Hepatocyte (in vitro differentiated cells): ENCODE measurements around the gene SEPSECS. TPM values are rescaled to one million over a fixed set of nuclear protein-coding genes. Genes with fewer than 3 reads are reported as not detected.

Experiments
- DNase-seq: peaks from one replicate; pipeline ENCODE4 v3.0.0-alpha.2; 2016; ENCODE audit warnings: low spot score
- H2AFZ ChIP-seq: fragments of 200-600 bp; sonication (generic); 2 replicates; pipeline ENCODE4 v1.6.0; 2016; ENCODE audit warnings: antibody characterized with exemption, mild to moderate bottlenecking
- H3K27ac ChIP-seq: fragments of 200-600 bp; sonication (generic); 2 replicates; pipeline ENCODE4 v1.5.1; 2016; ENCODE audit warnings: mild to moderate bottlenecking
- H3K27me3 ChIP-seq: fragments of 200-600 bp; sonication (generic); 2 replicates; pipeline ENCODE4 v1.6.1; 2016
- H3K36me3 ChIP-seq: fragments of 200-600 bp; sonication (generic); replicated peaks from 2 replicates; pipeline ENCODE4 v1.5.1; 2016; ENCODE audit warnings: low read depth; ENCODE audit not compliant: insufficient read depth
- H3K4me1 ChIP-seq: fragments of 200-600 bp; sonication (generic); 2 replicates; pipeline ENCODE4 v1.5.1; 2016; ENCODE audit warnings: mild to moderate bottlenecking, moderate library complexity; ENCODE audit not compliant: insufficient read depth
- H3K4me2 ChIP-seq: fragments of 200-600 bp; sonication (generic); 2 replicates; pipeline ENCODE4 v1.6.0; 2016
- H3K4me3 ChIP-seq: fragments of 200-600 bp; sonication (generic); 2 replicates; pipeline ENCODE4 v1.5.1; 2016; ENCODE audit warnings: mild to moderate bottlenecking
- H3K79me2 ChIP-seq: fragments of 200-600 bp; sonication (generic); 2 replicates; pipeline ENCODE4 v1.6.0; 2017; ENCODE audit warnings: mild to moderate bottlenecking
- H3K9me2 ChIP-seq: fragments of 200-600 bp; sonication (generic); replicated peaks from 2 replicates; pipeline ENCODE4 v1.6.0; 2017; ENCODE audit warnings: mild to moderate bottlenecking; ENCODE audit not compliant: insufficient read depth
- H3K9me3 ChIP-seq: fragments of 200-600 bp; sonication (generic); 2 replicates; pipeline ENCODE4 v1.5.1; 2016; ENCODE audit warnings: low read depth, mild to moderate bottlenecking
- H4K20me1 ChIP-seq: fragments of 200-600 bp; sonication (generic); 2 replicates; pipeline ENCODE4 v1.6.0; 2016; ENCODE audit warnings: mild to moderate bottlenecking; ENCODE audit not compliant: insufficient read depth, poor library complexity, severe bottlenecking
- EZH2 ChIP-seq: fragments of 200-600 bp; sonication (generic); IDR thresholded peaks from 2 replicates; pipeline ENCODE4 v1.6.1; 2016; ENCODE audit warnings: antibody characterized with exemption, mild to moderate bottlenecking, borderline replicate concordance
- EZH2phosphoT487 ChIP-seq: fragments of 200-600 bp; sonication (generic); IDR thresholded peaks from one replicate; pipeline ENCODE4 v1.6.1; 2018; ENCODE audit warnings: antibody characterized with exemption, mild to moderate bottlenecking, low read depth, moderate library complexity; ENCODE audit not compliant: unreplicated experiment, severe bottlenecking
- WGBS: methylation state at CpG from one replicate; pipeline ENCODE4 v1.1.6; 2016; ENCODE audit warnings: low lambda C conversion rate; ENCODE audit errors: missing lambda C conversion rate; 5-methylcytosine and 5-hydroxymethylcytosine counted together
- polyA plus RNA-seq: library from polyadenylated mRNA; unstranded; fragments of >200 nt; fragmentation: Nextera tagmentation; extraction: Ambion mirVana; gene quantifications from 2 replicates; pipeline ENCODE4 v1.2.1, GENCODE V29; 2016
- total RNA-seq: library from RNA; depleted of rRNA; stranded (reverse); fragments of >200 nt; gene quantifications from 2 replicates; pipeline ENCODE4 v1.2.3, GENCODE V29; 2014
- TF ChIP-seq, protein P1 (sequence below): fragments of 200-600 bp; sonication (generic); IDR thresholded peaks from 2 replicates; pipeline ENCODE4 v1.5.1; 2016; ENCODE audit warnings: antibody characterized with exemption, mild to moderate bottlenecking; ENCODE audit not compliant: poor library complexity

The SEPSECS gene
- total and polyA plus RNA-seq, 2 experiments from 2014 or later: 3.0 to 10.3 TPM

DNA sequence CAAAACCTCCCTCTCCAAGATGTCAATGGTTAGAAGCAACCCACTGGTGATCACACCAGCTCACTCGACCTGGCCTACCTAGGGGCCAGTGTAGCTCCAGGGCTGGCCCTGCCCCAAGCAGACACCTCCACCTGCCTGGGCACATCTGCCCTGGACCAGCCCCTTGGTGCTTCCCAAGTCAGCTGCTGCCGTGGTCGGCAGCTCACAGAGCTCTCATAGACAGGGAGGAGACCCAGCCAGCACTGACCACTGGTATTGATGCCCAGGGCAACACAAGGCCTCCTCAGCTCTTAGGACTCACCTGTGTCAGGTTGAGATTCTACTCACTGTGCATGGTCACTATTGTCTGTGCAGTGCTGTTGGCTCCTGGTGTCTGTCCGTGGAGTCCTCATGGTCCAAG, 51.7 kb downstream of the SEPSECS start:
- Histone ChIP-seq H3K27ac (no peak overlapping the region), H3K36me3 (no peaks in the 10 kb centered on the region)
- 93% methylated on average over 4 of the region's 4 CpGs for WGBS

DNA sequence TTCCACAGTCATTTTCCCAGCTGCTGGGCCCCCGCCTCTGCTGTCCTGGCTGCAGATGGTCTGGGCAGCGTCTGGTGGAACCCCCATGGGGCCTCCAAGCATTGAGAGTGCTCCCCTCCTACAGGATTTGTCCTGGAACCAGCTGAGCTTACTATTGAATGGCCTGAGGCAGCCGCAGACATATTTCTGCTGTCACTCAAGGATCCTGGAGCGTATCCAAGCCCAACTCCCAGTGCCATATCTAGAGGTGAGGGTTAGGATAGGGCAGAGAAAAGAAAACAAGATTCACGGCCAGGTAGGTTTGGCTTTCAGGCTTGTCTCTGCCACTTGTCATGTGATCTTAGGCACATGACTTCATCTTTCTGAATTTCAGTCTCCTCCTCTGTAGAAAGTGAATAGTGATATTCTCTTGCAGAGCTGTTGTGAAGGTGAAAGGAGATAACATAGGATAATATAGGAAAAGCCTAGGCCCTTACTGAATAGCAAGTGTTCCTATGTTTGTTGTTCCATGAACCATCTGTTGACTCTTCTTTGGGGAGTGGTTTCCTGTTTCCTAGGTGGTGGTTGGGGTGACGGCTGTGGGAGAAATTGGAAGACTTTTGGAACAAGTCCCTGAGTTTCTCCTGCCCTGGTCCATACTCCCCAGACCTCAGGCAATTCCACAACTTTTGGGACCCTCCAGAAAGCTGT, 52.3 kb downstream of the SEPSECS start:
- TF ChIP-seq EZH2: no peak
- TF ChIP-seq, protein P1, sequence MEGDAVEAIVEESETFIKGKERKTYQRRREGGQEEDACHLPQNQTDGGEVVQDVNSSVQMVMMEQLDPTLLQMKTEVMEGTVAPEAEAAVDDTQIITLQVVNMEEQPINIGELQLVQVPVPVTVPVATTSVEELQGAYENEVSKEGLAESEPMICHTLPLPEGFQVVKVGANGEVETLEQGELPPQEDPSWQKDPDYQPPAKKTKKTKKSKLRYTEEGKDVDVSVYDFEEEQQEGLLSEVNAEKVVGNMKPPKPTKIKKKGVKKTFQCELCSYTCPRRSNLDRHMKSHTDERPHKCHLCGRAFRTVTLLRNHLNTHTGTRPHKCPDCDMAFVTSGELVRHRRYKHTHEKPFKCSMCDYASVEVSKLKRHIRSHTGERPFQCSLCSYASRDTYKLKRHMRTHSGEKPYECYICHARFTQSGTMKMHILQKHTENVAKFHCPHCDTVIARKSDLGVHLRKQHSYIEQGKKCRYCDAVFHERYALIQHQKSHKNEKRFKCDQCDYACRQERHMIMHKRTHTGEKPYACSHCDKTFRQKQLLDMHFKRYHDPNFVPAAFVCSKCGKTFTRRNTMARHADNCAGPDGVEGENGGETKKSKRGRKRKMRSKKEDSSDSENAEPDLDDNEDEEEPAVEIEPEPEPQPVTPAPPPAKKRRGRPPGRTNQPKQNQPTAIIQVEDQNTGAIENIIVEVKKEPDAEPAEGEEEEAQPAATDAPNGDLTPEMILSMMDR: no peak
- TF ChIP-seq EZH2phosphoT487: no peak
- no peak overlapping the region for H2AFZ ChIP-seq
- no peaks in the 10 kb centered on the region for H3K4me1 ChIP-seq
- H3K9me2 ChIP-seq: no peaks in the 10 kb centered on the region
- no peaks in the 10 kb centered on the region for H3K9me3 ChIP-seq
- H3K27ac ChIP-seq: no peak overlapping the region
- no peaks in the 10 kb centered on the region for H3K27me3 ChIP-seq
- H3K4me3 ChIP-seq: no peak overlapping the region
- H4K20me1 ChIP-seq: no peaks in the 10 kb centered on the region
- H3K36me3 ChIP-seq: no peaks in the 10 kb centered on the region
- DNase-seq: no peak
- no peaks in the 10 kb centered on the region for H3K79me2 ChIP-seq
- H3K4me2 ChIP-seq: no peak overlapping the region
- 73% methylated on average over 6 of the region's 6 CpGs for WGBS

More for the DNA sequence above, 51.7 kb downstream of the SEPSECS start:
- no peaks in the 10 kb centered on the region for H3K9me3 ChIP-seq
- no peaks in the 10 kb centered on the region for H3K4me1 ChIP-seq
- no peak for DNase-seq
- H4K20me1 ChIP-seq: no peaks in the 10 kb centered on the region
- no peaks in the 10 kb centered on the region for H3K79me2 ChIP-seq
- H3K4me2 ChIP-seq: no peak overlapping the region
- no peaks in the 10 kb centered on the region for H3K9me2 ChIP-seq
- no peaks in the 10 kb centered on the region for H3K27me3 ChIP-seq
- H3K4me3 ChIP-seq: no peak overlapping the region
- TF ChIP-seq, protein P1: no peak
- no peak for TF ChIP-seq EZH2phosphoT487
- no peak for TF ChIP-seq EZH2
- H2AFZ ChIP-seq: no peak overlapping the region

DNA sequence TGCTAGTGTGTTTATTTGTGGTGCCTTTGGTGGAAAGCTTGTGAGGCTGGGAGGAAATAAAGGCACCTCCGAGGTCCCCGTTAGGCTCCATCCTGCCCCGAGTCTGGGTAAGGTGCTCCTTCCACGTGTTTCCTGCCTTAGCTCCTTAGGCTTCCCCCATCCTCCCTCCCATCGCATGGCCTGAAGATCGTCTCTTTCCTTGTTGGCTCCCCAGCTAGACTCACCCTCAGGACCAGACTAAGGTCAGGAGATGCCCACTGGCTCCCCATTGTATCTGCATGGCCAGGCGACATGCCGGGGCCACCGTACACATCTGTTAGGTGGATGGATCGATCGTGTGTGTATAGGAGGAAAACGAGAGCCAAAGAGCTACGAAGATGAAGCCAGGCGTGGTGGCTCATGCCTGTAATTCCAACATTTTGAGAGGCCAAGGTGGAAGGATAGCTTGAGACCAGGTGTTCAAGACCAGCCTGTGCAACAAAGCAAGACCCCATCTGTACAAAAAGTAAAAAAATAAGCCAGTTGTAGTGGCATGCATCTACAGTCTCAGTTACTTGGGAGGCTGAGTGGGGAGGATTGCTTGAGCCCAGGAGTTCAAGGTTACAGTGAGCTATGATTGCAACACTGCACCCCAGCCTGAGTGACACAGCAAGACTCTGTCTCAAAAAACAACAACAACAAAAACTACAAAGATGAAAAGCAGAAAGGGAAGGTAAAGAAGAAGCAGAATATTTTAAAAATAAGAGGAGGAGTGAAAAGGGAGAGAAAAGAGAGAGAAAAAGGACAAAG, 53.7 kb downstream of the SEPSECS start:
- Histone ChIP-seq H4K20me1 (no peaks in the 10 kb centered on the region), H3K36me3 (no peaks in the 10 kb centered on the region), H3K4me1 (no peaks in the 10 kb centered on the region), H3K79me2 (no peaks in the 10 kb centered on the region), H3K4me2 (no peak overlapping the region), H3K9me3 (no peaks in the 10 kb centered on the region), H3K9me2 (no peaks in the 10 kb centered on the region), H3K27me3 (no peaks in the 10 kb centered on the region), H3K4me3 (no peak overlapping the region), H3K27ac (no peak overlapping the region), H2AFZ (no peak overlapping the region)
- 90% methylated on average over 14 of the region's 14 CpGs for WGBS
- DNase-seq: no peak
- TF ChIP-seq, protein P1: no peak
- TF ChIP-seq EZH2 (no peak), EZH2phosphoT487 (no peak)
